Fibroblast of upper back skin (primary cell): Measurements from ENCODE around the gene MACROD2.
"Not testable (repeated sequence)": the region's sequence is repeated elsewhere in the genome, so short reads cannot be mapped to it uniquely, and the experiment has no call there.

Experiments
- DNase-seq: peaks from one replicate; pipeline ENCODE4 v3.0.0-alpha.2; 2013

Gene MACROD2

DNA sequence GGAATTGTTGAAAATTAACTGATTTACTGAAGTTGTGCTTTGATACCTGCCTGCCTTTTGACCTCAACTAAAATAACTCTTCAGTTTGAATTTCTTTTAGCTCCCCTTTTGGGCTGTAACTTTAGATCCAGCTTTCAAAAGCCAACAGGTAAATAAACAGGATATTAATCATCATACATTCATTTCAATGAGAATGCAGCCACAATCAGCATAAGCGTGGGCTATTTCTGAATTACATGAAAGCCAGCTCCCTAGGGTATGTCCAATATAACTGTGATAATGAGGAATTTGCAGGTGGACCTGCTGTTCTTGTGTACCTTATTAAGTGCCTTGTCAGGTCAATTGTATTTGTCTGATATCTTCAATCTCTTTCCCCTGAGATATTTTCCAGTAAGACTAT, 1747.3 kb downstream of the MACROD2 start:
- DNase-seq, result no peak

DNA sequence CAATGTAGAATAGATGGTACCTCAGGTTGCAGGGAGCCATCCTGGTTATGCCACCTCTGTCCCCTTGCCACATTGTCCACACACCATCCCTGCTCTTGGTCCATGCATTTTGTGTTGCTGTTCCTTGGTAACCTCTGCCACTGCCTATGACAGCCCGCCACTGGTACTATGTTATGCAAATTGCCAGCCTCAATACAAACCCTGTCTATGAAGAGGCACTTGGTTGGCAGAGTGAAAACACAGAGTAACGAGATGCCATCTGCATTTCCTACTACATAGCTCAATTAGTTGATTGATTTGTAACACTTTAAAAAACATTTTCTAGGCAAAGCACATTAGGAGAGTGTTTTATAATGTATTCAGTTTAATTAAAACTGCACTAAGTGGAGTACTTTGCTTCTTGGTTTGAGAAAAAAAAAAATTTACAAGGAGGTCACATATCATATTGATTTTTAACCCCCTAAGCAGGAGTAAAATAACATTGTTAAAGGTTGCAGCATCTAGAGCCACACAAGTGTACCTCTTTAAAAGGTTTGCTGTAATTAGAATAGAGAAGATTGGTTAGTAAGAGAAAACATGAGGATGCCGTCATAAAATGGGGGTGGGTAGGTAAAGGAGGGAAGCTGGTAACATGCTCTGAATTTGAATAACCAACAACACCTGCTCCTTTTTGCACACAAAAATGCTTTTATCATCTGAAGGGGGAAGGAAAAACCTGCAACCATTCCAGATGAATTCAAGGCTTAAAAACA, 1760.9 kb downstream of the MACROD2 start:
- no peak for DNase-seq

DNA sequence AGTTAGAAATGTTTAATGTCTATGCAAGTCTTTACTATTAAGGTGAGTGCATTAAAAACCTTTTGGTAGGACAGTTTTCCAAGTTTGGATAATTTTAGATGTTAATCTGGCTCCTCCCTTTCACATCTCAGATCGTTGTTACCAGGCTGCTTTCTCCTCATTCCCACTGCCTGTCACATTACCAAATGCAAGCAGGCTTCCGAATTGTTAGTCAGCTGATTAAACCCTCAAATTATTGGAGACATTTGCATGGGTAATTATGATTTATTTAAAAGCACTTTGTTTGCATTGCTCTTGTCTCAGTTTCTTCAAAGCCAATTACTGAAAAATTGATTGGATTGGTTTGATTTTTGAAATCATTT, 1761.4 kb downstream of the MACROD2 start:
- DNase-seq, result no peak

DNA sequence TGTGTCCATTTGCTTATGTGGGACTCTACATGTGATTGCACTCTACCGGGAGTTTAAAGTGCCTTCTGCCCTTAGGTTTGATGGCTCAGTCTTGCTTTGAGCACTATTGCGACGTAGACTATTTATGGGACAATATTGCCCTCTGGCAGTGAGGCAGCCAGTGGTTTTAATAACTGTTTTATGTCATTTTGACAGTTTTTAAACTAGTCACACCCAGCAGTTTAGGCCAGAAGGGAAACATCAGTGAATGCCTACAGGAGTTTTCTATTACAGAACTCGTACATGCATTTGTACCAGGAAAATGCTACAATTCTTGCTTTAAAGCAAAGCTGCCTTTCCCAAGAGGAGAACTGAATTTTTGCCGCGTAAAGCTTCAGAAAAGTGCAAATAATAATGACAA, 1764.3 kb downstream of the MACROD2 start:
- peak; percentile 52 for DNase-seq

DNA sequence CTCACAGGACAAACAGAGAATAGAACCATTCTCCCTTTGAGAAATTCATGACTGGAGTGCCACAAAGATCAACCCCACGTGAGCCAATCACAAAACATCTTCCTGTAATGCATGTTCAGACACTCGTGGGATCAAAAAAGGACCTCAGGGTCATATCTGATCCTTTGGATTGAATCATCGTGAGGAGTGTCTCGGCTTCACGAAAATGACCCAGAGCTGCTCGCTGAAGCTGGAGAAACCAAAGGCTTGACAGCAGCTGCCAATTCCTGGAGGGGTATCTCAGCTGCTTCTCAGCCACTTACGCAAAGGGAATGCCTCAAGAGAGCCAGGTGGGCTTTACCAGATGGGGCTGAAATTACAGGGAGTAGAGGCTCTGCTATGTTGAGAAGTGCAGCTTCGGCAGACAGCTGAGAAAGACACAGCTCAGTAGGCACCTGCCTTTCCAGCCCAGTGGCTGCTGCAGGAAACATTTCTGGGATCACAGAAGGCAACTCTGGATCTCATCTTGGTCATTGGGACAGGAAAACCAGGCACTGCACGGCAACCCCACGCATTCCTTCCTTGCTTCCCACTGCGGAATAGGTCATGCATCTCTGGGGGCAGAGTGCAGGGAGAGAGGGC, 1764.8 kb downstream of the MACROD2 start:
- no peak for DNase-seq

DNA sequence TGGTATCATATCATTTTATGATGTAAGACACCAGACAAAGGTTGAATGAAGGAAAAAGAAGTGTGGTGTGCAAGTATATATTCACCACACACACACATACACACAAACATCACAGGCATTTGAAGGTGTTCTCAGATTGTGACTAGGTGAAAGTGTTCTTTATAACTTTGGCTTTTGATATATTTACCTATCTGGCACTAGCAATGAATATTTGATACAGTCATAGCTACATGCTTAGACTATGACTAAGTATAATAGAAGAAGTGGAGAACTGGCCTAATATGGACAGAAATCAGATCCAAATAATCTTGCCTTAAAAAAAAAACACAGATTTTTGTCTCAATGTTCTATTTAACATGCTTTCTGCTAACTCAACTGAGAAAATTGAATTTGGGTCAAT, 1768.0 kb downstream of the MACROD2 start:
- DNase-seq, result peak; percentile 69

DNA sequence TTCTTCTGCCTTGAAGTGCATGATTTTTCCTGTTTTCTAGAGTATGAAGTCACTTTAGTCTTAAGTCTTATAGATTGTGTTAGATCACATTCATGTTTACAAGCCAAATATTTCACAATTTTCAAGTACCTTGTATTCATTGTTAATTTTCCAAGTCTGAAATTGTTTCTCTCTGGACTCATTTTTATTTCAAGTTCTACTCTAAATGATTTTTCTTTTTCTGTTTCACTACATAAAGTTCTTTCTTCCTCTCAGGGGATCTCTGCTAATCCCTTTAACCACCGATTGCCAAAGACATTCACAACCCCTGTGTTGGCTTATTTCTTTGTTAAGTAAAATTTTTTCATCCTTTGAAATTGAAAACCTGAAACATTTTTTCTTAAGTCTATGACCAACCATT, 1772.3 kb downstream of the MACROD2 start:
- peak; percentile 63 for DNase-seq

DNA sequence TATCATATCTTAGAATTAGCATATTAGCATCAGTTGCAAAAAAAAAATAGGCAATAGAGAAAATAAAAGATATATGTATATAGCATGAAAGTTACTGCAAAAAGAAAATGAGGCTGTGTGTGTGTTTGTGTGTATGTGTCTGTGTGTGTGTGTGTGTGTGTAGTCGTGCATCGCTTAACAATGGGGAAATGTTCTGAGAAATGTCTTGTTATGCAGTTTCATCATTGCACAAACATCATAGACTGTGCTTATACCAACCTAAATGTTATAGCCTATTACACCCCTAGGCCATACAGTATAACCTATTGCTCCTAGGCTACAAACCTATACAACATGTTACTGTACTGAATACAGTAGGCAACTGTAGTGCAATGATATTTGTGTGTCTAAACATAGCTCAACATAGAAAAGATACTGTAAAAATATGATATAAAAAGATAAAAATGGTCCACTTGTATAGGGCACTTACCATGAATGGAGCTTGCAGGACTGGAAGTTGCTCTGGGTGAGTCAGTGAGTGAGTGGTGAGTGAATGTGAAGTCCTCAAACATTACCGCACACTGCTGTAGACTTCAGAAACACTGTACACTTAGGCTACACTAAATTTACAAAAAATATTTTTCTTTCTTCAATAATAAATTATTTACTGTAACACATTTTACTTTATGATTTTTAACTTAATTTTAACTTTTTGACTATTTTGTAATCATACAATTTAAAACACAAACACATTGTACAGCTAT, 1772.9 kb downstream of the MACROD2 start:
- DNase-seq, result no peak

DNA sequence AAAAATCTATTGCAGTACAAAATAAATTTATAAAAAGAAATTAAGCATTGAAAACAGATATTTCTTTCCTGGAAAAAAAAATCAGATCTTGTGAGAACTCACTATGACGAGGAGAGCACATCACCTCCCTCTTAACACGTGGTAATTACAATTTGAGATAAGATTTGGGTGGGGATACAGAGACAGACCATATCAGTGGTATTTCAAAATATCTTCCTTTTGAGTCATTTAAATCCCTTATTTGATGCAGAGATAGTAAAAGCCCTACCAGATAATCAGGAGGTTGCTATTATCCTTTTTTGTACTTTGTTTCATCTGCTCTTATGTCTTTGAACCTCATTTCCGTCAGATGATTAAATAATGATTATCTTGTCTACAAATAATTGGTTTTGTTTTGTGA, 1777.5 kb downstream of the MACROD2 start:
- DNase-seq, result no peak

DNA sequence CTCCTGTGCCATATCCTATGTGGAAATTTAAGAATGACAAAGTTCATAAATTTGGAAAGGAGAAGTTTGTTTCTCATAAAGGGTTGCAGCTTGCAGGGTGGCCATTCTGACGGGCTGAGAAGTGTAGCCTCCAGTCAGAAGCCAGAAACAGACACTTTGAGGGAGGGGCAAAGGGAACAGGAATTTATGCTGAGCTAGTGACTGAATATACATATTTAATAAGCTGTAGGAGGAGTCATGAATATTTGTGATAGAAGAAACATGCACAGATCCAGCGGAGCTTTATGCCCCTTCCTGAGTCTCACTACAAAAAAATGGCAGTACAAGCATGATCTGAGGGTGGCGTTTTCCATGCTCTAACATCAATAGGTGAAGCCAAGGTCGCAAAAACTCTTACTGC, 1779.6 kb downstream of the MACROD2 start:
- no peak for DNase-seq

DNA sequence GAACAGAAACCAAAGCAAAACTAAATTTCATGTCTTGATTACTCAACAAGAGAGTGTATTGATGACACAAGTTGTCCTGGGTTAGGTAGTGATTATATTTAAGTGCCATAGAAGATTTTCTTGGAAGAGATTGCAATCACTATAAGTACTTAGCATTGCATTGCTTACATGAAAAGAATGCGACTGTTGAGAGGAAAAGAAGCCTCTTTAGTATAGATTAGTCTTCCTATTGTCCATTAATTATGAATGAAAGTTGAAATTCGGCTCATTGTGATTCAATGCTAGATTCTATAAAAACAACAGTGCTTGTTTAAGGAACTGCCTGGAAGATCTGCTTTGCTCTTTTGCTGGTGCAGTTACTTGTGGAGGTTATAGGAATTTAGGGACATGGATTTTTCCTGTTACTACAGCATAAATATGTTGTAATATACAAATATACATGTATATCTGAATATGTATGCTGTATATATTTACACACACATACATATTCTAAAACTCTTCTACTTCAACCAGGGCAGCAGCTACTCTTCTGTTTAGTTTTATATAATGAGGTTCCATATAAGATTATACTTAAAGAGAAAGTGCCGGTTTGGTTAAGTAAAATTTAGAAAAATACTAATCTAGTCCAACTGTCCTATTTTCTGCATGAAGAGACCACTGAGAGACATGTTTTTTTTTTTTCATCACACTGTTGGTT, 1781.6 kb downstream of the MACROD2 start:
- DNase-seq, result no peak

DNA sequence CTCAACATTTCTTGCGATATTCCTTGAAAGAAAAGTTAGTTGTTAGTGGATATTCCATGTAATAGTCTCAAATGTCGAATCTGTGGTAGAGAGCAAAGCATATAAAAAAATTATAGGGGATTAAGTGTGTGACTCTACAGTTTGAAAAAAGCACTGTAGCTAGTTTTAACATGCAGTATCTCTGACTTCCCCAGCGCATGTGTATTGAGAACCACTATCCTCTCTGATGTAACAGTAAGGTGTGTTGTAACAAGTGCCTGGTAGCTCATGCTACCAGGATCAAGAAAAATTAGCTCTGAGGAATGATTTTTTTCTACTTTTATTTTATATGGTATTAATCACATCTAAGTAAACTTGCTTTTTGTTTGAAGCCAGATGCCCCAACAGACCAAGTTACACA, 1788.7 kb downstream of the MACROD2 start:
- no peak for DNase-seq

DNA sequence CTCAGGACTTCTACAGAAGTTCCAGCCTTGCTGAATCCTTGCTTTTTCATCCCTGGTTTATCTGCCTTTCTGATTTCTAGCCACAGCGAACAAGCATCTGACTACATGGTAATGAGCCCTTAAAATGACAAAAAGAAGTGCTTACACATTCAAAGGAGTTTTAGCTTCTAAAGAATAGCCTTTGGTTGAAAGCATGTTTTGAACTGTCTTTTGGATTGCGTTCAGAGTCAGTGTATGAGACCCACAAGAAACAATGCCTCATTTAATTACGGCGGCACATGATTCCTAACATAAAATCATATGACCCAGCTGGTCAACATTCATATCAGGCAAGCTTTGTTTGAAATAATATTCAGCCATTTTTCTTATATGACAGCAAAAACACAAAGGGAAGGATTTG, 1793.8 kb downstream of the MACROD2 start:
- DNase-seq, result no peak

DNA sequence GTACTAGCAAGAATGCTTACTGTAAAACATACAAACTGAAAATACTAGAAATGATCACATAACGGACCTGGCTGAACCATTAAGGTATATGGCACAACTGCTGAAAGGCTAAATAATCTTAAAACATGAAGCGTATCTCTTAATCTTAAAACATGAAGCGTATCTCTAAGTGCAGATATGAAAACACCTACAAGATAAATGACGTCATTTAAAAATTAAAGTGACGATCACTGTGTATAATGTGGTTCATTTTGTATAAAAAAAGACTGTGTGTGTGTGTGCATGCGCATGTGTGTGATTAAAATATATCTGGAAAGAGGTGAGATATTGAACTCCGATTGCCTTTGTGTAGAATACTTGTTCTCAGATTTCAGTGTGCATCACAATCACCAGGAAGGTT, 1797.5 kb downstream of the MACROD2 start:
- DNase-seq, result no peak

DNA sequence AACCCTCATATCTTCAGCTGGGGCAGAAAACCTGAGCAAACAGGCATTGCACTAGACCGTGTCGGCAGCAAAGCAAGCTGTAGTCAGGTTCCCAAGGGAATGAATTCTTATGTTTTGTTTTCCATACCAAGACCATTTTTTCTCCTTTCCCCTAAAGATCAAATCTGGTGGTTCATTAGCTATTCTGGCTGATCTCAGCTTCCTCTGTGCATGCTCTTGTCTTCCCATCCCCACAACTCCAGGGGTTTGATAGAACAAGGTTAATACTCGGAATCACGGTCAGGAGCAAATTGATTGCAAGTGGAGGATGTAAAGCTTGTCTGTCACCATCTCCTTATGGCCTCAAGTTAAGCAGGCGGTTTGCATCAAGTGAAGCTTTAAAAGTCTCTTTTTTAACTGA, 1799.1 kb downstream of the MACROD2 start:
- DNase-seq, result peak; percentile 17

DNA sequence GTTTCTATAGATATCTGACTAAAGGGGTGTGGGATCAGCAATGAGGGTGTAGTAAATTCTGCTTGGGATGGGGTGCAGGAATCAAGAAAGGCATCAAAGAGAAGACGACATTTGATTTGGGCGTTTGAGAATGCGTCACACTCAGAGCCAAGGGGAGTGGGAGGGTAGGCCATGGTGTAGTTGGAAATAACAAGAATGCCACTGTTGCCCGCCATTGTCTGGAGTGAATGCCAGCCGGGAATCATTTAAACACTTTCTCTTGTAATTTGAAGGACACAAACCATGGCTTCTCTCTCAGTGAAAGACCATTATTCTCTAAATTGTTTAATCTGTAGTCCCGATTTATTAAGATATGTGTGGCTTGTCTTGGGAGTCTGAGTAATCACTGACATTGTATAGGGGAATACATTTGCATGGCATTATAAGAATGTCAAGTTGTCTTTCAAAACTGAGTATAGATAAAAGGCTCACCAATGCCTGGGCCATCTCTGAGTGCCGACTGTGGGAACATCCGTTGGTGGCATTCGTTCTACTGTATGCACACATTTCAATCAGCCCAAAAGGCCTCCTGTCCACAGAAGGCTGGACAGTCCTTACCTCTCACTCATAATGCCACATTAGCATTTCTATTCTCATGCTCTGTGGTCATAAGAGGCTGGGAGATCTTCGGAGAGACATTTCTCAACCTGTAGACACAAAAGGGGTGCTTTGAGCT, 1800.1 kb downstream of the MACROD2 start:
- DNase-seq, result no peak

DNA sequence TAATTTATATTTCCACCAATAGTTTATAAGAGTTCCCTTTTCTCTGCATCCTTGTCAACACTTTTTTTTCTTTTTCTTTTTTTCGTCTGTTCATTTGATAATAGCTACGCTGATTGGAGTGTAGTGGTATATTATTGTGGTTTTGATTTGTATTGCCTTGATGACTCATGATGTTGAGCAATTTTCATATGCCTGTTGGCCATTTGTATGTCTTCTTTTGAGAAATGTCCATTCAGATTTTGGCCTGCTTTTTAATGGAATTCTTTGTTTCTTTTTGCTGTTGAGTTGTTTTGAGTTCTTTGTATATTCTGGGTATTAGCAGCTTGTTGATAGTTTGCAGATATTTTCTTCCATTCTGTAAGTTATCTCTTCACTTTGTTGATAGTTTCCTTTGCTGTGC, 1804.6 kb downstream of the MACROD2 start:
- peak; percentile 67 for DNase-seq

DNA sequence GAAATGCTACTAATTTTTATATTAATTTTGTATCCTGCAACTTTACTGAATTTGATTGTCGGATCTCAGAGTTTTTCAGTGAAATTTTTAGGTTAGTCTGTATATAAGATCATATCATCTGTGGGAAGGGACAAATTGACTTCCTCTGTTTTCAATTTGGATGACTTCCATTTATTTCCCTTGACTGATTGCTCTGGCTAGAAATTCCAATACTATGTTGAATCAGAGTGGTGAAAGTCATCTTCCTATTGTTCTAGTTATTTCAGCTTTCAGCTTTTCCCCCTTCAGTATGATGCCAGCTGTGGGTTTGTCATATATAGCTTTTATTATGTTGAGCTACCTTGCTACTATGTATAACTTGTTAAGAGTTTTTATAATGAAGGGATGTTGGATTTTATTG, 1806.7 kb downstream of the MACROD2 start:
- DNase-seq, result peak; percentile 58

DNA sequence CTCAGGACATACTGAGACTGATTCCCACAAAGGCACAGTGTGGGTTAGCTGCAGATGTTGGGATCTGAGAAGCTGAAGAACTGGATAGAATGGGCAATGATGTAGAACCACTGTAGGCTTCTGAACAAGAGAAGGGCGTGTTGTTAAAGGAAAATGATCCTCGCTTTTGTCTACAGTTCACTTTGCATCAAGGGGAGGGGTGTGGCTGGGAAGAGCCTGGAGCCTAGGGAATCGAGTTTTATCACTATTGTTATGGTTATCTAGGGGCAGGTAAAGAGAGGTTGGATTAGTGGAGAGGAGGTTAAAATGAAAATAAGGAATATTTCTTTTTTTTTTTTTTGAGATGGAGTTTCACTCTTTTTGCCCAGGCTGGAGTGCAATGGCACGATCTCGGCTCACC, 1809.8 kb downstream of the MACROD2 start:
- DNase-seq, result no peak

DNA sequence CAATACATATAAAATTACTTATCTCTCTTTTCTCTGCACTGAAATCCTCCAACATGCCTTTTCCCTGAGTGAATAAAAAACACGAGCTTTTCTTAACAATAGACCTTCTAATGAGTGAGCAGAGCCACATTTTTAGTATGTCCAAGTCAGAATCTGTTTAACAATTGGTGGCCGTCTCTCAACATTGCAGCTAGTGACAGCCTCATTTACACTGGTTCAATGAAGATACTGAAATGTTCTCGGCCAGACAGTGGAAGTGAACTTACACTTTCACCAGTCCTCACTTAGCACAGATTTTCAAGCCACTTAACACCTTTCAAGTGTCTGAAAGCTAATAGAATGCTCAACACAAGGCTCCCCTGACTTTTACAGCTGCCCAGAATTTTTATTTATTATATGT, 1810.8 kb downstream of the MACROD2 start:
- DNase-seq, result no peak

DNA sequence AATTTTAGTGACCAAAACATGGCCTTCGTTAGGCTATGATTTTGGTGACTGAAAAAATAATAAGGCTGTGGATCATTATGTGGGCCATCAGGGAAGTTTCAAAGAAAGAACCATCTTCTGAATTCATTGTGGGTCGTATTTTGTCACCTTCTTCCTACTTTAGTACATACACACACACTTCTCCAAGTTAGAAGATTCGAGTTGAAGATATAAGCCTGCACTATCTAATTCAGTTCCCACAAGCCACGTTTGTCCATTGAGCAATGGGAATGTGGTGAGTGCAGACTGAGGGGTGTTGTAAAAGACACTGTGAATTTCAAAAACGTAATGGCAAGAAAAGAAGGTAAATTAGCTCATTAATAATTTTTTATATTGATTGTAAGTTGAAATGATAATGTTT, 1812.0 kb downstream of the MACROD2 start:
- no peak for DNase-seq

DNA sequence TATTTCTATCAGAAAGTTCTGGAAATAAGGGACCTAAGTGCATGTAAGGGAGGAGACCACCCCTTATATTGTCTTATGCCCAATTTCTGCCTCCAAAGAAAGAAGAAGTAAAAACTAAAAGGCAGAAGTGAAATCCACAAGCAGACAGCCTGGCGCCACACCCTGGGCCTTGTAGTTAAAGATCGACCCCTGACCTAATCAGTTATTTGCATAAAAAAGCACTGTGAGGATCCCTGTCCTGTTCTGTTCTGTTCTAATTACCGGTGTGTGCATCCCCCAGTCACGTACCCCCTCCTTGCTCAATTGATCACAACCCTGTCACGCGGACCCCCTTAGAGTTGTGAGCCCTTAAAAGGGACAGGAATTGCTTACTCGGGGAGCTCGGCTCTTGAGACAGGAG, 1812.5 kb downstream of the MACROD2 start:
- not testable (repeated sequence) for DNase-seq

DNA sequence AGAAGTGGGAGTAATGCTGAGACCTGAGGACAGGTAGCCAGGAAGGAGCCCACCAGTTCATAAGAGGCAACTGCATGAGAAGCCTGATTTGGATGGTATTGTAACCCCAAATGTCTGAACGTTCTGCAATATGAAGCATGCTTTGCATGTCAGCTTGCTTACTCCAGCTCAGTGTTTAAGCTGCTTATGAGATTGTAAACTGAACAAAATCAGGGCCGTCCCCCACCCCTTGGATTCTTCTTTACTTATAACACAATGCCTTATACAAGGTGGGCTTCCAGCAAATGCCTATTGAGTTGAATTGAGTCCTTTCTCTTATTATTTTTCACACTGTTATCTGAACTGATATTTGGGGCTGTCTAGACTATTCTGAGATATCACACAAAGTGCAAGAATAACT, 1816.6 kb downstream of the MACROD2 start:
- no peak for DNase-seq
